GM19239 (cell line): ENCODE results near the gene TBC1D3B.
"Not testable (repeated sequence)": the region's sequence is repeated elsewhere in the genome, so short reads cannot be mapped to it uniquely, and the experiment has no call there.

Experiments
- DNase-seq: peaks from one replicate; pipeline ENCODE4 v3.0.0; 2011; ENCODE audit warnings: low spot score; ENCODE audit not compliant: insufficient read length
- FAIRE-seq: peaks from 2 replicates; lab custom pipeline; 2011; peaks lifted over from hg19 to GRCh38; lab: Jason Lieb, UNC

Gene TBC1D3B

DNA sequence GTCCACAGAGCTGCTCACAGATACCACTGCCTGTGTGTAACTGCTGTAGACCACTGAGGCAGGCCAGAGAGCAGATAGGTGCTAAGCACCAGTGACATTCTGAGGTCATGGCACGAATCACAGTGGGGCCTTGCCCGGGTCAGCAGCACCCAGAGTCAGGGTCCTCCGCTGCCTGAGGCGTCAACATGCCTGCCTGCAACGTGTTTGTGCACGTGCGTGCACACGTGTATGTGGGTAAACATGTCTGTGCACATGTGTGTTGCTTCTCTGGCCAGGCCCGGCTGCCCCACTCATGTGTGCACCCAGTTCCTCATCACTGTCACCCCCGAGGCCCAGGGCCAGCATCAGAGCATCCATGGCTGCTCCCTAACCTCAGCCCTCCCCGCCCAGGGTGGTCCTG, at the start of gene TBC1D3B:
TSS of gene TBC1D3B (minus strand) at position 101 of the 400 bp plus-strand sequence. CDS start 1,586 bp downstream, outside the sequence.
- FAIRE-seq, DNase-seq: not testable (repeated sequence)

DNA sequence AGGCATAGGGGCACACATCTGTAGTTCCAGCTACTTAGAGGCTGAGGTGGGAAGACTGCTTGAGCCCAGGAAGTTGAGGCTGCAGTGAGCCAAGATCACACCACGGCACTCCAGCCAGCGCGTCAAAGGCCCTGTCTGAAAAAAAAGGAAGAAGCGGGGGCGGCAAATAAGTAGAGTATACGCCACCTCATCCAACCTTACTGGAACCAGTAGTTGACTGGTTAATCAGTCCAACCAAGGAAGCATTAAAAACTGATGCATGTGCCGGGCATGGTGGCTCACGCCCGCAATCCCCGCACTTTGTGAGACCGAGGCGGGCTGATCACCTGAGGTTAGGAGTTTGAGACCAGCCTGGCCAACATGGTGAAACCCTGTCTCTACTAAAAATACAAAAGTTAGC, 46.5 kb upstream of the TBC1D3B start:
- FAIRE-seq, DNase-seq: not testable (repeated sequence)

DNA sequence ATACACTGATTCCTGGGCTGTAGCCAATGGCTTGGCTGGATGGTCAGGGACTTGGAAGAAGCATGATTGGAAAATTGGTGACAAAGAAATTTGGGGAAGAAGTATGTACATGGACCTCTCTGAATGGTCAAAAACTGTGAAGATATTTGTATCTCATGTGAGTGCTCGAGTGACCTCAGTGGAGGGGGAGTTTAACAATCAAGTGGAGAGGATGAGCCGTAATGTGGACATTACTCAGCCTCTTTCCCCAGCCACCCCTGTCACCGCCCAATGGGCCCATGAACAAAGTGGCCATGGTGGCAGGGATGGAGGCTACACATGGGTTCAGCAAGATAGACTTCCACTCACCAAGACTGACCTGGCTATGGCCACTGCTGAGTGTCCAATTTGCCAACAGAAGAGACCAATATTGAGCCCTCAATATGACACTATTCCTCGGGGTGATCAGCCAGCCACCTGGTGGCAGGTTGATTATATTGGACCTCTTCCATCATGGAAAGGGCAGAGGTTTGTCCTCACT, 45.2 kb upstream of the TBC1D3B start:
- not testable (repeated sequence) for FAIRE-seq

DNA sequence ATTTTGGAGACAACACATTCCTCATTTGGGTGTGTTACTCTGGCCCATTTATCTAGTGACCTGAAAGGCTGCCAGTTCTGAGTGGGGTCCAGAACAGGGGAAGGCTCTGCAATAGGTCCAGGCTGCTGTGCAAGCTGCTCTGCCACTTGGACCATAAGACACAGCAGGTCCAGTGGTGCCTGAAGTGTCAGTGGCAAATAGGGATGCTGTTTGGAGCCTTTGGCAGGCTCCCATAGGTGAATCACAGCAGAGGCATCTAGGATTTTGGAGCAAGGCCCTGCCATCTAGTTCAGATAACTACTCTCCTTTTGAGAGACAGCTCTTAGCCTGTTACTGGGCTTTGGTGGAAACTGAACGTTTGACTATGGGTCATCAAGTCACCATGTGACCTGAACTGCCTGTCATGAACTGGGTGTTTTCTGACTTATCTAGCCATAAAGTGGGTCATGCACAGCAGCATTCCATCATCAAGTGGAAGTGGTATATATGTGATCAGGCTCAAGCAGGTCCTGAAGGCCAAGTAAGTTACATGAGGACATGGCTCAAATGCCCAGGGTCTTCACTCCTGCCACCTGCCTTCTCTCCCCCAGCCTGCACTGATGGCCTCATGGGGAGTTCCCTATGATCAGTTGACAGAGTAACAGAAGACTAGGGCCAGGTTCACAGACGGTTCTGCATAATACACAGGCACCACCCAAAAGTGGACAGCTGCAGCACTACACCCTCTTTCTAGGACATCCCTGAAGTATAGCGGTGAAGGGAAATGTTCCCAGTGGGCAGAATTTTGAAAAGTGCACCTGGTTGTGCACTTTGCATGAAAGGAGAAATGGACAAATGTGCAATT, 44.5 kb upstream of the TBC1D3B start:
- not testable (repeated sequence) for DNase-seq, FAIRE-seq

More for the DNA sequence above, 45.2 kb upstream of the TBC1D3B start:
- DNase-seq = not testable (repeated sequence)

DNA sequence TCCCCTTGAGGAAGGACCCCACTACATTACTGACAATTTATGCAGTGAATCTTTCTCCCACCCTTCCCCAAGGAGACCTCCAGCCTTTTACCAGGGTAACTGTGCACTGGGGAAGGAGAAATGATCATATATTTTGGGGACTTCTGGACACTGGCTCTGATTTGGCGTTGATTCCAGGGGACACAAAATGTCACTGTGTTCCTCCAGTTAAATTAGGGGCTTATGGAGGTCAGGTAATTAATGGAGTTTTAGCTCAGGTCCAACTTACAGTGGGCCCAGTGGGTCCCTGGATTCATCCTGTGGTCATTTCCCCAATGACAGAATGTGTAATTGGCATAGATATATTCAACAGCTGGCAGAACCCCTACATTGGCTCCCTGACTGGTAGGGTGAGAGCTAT, 43.1 kb upstream of the TBC1D3B start:
- not testable (repeated sequence) for DNase-seq, FAIRE-seq

DNA sequence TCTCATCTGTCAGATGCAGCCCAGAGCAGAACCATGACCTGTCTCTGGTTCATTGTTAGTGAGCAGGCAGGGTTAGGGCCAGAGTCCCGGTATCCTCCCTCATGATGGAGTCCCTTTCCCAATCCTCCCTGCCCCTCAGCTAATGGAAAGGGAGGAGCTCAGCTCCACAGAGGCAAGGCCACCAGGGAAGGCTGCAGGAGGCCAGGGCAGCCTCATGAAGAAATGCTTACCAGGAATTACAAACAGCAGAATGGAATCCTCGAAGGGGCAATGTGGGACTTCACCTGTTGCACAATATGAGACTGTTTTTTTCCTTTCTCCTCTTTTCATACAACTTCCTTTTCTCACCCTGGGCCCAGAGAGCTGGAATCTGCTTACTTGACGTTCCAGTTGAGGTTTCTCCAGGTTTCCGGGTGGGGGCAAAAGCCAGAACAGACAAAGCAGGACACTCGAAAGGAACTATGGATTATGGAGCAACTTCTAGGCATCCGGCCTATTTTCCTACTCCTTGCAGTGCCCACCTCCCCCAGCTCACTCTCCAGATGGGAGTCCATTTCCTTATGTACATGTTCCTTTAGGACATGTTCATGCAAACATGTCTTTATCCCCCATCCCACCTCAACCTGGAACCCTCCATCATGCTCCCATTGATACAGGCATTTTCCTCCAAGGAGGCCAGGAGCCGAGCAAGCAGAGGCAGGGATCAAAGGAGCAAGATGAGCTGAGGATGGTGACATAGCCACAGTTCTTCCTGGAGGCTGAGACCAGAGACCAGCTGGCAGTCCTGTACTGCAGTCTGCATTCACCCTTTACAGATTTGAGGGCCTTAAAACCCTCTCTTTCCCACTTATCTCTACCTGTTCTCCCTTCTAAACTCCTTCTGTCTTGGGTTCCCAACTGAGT, 39.2 kb upstream of the TBC1D3B start:
- DNase-seq, FAIRE-seq: not testable (repeated sequence)

- no peak for DNase-seq
- no peak for FAIRE-seq
Measured at GRCh38 chr17:36214918-36215317, 38.5 kb upstream of the TBC1D3B start.

DNA sequence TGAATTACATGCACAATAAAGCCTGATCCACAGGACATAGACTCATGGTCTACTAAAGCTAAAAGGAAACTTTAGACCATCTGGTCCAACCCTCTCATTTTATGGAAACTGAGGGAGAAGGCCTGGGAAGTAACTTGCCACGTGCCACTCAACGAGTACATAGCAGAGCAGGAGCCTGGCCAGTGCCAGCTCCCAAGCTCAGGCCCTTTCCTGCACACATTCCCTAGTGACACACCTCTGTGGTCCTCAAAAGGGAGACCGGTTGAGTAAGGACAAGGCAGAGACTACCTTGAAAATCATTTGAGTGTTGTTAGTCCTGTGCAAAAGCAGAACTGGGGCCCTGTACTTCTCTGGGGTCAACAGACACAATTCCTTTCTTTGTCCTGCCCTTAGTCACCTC, 37.3 kb upstream of the TBC1D3B start:
- FAIRE-seq (no peak), DNase-seq (no peak)

GRCh38 chr17:36212966-36213365, 36.5 kb upstream of the TBC1D3B start:
- DNase-seq = no peak
- no peak for FAIRE-seq

- FAIRE-seq = no peak
Measured at GRCh38 chr17:36212272-36212605, 35.8 kb upstream of the TBC1D3B start.

DNA sequence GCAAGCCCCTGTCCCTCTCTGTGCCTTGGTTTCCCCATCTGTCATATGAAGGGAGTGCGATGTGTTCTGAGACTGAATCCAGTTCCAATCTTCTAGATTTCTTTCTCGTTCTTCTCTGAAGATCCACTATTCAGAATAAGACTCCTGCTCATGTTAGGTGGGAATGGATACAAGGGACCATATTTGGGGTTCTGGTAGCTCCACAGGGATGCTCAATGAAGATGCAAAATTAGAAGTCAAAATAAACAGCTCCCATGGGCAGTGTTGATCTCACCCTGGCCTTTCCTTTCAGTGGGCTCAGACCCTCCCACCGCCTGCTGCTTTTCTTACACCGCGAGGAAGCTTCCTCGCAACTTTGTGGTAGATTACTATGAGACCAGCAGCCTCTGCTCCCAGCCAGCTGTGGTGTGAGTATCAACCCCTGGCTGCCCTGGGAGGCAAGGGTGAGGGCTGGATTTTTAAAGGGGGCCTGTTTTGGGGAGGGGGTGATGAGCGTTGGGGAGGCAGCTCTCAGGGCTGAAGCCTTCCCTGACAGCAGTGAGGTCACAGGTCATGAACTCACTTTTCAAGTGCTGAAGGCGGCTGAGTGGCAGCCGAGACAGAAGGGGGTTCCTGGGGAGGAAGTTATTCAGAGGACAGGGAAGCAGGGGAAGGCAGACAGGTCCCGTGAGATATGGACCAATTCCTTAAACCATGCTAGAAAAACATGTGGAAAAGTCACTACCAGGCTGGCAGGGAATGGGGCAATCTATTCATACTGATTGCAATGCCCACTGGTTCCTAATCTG, 35.2 kb upstream of the TBC1D3B start:
- not testable (repeated sequence) for DNase-seq, FAIRE-seq

More at GRCh38 chr17:36212272-36212605, 35.8 kb upstream of the TBC1D3B start:
- DNase-seq = no peak

DNA sequence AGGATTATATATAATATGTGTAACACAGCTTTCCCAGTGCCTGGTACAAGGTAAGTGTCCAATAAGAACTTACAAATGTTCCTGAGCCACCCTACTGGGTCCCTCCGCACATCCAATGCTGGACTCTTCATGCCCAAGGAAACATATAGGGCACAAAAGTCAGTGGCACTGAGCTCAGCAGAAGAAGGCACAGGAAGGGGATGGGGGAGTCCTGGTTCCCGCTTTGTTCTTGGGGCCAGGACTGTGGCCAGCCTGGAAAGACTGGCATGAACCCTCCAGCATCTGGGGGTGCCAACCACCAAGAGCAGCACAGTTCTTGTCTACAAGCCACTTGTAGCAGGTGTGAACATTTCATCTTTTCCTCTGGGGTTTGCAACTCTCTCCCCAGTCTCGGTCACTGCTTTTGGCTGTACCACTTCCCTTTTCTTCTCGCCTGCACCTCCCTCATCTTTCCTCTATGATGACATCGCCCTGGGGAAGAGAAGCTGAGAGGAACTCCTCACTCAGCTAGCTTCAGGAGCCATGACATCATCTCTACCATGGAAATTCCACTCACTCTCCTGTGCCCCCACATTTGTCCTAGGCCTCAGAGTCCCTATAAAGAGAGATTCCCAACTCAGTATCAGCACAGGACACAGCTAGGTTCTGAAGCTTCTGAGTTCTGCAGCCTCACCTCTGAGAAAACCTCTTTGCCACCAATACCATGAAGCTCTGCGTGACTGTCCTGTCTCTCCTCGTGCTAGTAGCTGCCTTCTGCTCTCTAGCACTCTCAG, 34.2 kb upstream of the TBC1D3B start, which contains the start of gene CCL4L2:
TSS of gene CCL4L2 (plus strand) at position 625 of the 773 bp plus-strand sequence.
- not testable (repeated sequence) for FAIRE-seq
- DNase-seq = peak; percentile 52

GRCh38 chr17:36209575-36209974, 33.1 kb upstream of the TBC1D3B start:
- no peak for FAIRE-seq
- no peak for DNase-seq

- not testable (repeated sequence) for DNase-seq, FAIRE-seq
Measured at GRCh38 chr17:36207383-36207782, 30.9 kb upstream of the TBC1D3B start.

DNA sequence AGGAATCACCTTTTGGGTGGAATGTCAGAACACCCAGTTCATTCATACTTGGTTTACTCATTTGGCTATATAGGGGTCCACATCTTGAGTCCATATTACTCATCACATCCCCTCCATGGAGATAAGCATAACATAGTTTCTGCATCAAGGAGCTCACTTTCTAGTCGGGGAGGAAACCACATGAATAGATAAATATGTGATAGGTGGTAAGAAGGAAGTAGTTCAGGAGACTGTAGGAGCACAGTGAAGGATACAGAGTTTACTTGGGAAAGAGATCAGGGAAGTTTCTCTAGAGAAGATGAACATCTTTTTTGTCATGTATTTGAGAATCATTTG, 30.0 kb upstream of the TBC1D3B start:
- not testable (repeated sequence) for DNase-seq, FAIRE-seq

- FAIRE-seq = no peak
- no peak for DNase-seq
Measured at GRCh38 chr17:36205637-36206485, 29.4 kb upstream of the TBC1D3B start.

DNA sequence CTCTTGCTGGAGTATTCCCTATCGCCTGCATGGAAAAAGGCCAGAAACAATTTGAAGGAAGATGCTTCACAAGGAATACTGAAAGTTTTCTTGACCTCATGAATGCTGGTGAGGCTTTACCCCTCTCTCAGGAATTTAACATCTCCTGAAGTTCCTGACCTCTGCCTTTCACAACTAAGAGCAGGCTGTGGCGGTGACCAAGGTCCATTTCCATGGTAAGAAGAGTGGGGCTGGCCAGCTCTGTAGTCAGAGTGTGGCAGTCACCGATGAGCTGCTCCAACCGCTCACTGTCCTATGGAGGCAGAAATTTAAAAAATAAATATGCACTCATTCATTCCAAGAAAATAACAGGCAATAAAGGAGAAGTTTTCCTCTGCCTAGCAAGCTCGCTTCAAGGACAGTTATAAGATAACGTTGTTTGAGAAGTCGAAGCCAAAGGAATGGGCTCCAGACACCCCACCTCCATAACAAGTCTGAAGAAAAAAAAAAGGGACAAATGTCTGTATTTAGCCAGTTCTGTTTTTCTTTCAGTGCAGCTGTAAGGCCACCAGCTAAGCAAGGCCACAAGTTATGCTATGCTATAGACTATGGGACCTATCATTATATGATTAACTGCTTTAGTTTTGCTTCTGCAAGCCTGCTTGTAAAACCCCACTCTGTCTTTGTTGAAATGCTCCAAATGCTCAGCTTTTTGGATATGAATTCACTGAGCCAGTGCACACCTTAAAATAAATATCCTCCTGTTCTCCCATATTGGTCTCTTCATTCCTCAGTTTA, 28.5 kb upstream of the TBC1D3B start:
- DNase-seq (no peak), FAIRE-seq (no peak)
